Measurements from ENCODE around the gene NHS. TPM values are rescaled to one million over a fixed set of nuclear protein-coding genes. Genes with fewer than 3 reads are reported as not detected.

NHS gene
- total RNA-seq, 1 experiment from 2014 or later = 5.7 TPM

DNA sequence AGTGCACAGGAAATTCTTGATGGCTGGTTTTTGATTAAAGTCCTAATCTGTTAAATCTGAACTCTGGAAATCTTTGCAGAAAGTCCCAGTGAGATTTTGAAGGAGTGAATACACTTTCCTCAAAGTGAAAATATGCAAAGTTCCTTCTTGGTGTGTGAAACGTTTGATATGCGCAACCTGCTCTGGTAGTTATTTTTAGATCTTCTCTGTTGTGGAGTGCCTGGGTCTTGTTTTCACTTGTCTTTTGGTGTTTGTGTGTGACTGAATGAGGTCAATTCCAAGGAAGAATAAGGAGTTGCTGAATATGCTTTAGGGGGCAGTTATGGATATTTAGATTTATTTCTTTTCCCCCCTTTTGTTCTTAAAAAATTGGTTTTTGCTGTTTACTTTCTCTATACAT lies 404.0 kb downstream of the NHS start:
- DNase-seq (ENCODE audit: low read depth, low spot score) (no peak), ATAC-seq (no peak)
- H3K27ac ChIP-seq (ENCODE audit: low read depth, low read length) = no peak overlapping the region
- POLR2A ChIA-PET = no interaction called here
- no peaks in the 10 kb centered on the region for H3K9me3 ChIP-seq (ENCODE audit: control insufficient read depth in 1 of 2, insufficient read depth in 1 of 2, low read depth in 1 of 2, low read length in 2 of 2)
- no TSS peak for BruUV-seq (replicated peaks)
- CTCF ChIA-PET = no interaction called here
- no peaks in the 10 kb centered on the region for H3K4me1 ChIP-seq (ENCODE audit: control insufficient read depth in 1 of 2, insufficient read depth in 2 of 2, low read length in 2 of 2)
- H3K4me2 ChIP-seq (ENCODE audit: low read length) = no peak overlapping the region
- RAD21 ChIA-PET (ENCODE audit: low non-redundant PET in 1 of 2, low total read pairs in 2 of 2, uncharacterized antibody in 2 of 2, unreplicated experiment in 2 of 2) = no interaction called here
- H3K4me3 ChIP-seq (replicated peaks in 1 of 2; ENCODE audit: low read depth in 1 of 2, low read length in 2 of 2) = no peak overlapping the region
- H3K36me3 ChIP-seq (ENCODE audit: control insufficient read depth in 1 of 2, insufficient read depth in 2 of 2, low read length in 2 of 2) = no peaks in the 10 kb centered on the region
- H4K20me1 ChIP-seq (ENCODE audit: insufficient read depth) = no peaks in the 10 kb centered on the region
- H2AFZ ChIP-seq (ENCODE audit: low read depth, low read length, poor library complexity, severe bottlenecking) = no peak overlapping the region
- no peaks in the 10 kb centered on the region for H3K9me2 ChIP-seq (ENCODE audit: insufficient read depth)
- TF ChIP-seq TCF7L2 (IDR thresholded peaks at IDR 0.05; ENCODE audit: borderline replicate concordance, extremely low read depth, insufficient read depth, insufficient read length) (no peak), CEBPB (IDR thresholded peaks at IDR 0.05; ENCODE audit: low read depth) (no peak), ZFX (IDR thresholded peaks at IDR 0.05) (no peak), JUND (IDR thresholded peaks at IDR 0.05) (no peak), ZNF274 (IDR thresholded peaks at IDR 0.05; ENCODE audit: low read depth, low read length) (no peak), ELF1 (IDR thresholded peaks at IDR 0.05; ENCODE audit: borderline replicate concordance, low read depth) (no peak), SP1 (IDR thresholded peaks at IDR 0.05; ENCODE audit: low read depth) (no peak), CTCF (IDR thresholded peaks at IDR 0.05 in 2 of 3, conservative IDR thresholded peaks at IDR 0.05 in 1 of 3; ENCODE audit: borderline replicate concordance in 1 of 3, insufficient read depth in 1 of 3, low read depth in 2 of 3, low read length in 2 of 3) (no peak), SRF (IDR thresholded peaks at IDR 0.05; ENCODE audit: low read depth) (no peak), CBX3 (IDR thresholded peaks at IDR 0.05; ENCODE audit: low read depth) (no peak), ZBTB33 (IDR thresholded peaks at IDR 0.05; ENCODE audit: extremely low read depth, insufficient replicate concordance, low read length) (no peak), POLR2A (IDR thresholded peaks at IDR 0.05; ENCODE audit: borderline replicate concordance, extremely low read depth, insufficient read depth, insufficient read length) (no peak), YY1 (IDR thresholded peaks at IDR 0.05; ENCODE audit: extremely low read depth, insufficient replicate concordance, low read depth, low read length) (no peak), EZH2phosphoT487 (IDR thresholded peaks at IDR 0.05; ENCODE audit: borderline replicate concordance) (no peak), EZH2 (IDR thresholded peaks at IDR 0.05) (no peak), SIN3A (IDR thresholded peaks at IDR 0.05; ENCODE audit: low read depth) (no peak)
- TF ChIP-seq, protein P1, sequence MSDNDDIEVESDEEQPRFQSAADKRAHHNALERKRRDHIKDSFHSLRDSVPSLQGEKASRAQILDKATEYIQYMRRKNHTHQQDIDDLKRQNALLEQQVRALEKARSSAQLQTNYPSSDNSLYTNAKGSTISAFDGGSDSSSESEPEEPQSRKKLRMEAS (IDR thresholded peaks at IDR 0.05) = no peak
- TF ChIP-seq, protein P2, sequence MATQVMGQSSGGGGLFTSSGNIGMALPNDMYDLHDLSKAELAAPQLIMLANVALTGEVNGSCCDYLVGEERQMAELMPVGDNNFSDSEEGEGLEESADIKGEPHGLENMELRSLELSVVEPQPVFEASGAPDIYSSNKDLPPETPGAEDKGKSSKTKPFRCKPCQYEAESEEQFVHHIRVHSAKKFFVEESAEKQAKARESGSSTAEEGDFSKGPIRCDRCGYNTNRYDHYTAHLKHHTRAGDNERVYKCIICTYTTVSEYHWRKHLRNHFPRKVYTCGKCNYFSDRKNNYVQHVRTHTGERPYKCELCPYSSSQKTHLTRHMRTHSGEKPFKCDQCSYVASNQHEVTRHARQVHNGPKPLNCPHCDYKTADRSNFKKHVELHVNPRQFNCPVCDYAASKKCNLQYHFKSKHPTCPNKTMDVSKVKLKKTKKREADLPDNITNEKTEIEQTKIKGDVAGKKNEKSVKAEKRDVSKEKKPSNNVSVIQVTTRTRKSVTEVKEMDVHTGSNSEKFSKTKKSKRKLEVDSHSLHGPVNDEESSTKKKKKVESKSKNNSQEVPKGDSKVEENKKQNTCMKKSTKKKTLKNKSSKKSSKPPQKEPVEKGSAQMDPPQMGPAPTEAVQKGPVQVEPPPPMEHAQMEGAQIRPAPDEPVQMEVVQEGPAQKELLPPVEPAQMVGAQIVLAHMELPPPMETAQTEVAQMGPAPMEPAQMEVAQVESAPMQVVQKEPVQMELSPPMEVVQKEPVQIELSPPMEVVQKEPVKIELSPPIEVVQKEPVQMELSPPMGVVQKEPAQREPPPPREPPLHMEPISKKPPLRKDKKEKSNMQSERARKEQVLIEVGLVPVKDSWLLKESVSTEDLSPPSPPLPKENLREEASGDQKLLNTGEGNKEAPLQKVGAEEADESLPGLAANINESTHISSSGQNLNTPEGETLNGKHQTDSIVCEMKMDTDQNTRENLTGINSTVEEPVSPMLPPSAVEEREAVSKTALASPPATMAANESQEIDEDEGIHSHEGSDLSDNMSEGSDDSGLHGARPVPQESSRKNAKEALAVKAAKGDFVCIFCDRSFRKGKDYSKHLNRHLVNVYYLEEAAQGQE (IDR thresholded peaks at IDR 0.05; ENCODE audit: low read depth) = no peak
- H3K27me3 ChIP-seq (ENCODE audit: insufficient read depth, low read length) = peaks cover 7% of the 10 kb centered on the region; the same call in 1 of the 2 replicates
- H3K79me2 ChIP-seq (ENCODE audit: insufficient read depth, low read length) = no peaks in the 10 kb centered on the region
- intact Hi-C loops (cut with micrococcal nuclease) = no loop called here
- H3K9ac ChIP-seq (ENCODE audit: low read length) = no peak overlapping the region
